GM12878 (cell line): Measurements from ENCODE around the gene ADAMTSL2. TPM values are rescaled to one million over a fixed set of nuclear protein-coding genes. Genes with fewer than 3 reads are reported as not detected.

Source experiments
- ATAC-seq: fragments of 200-7000 bp; cut with Tn5 transposase; 3 replicates; pipeline ENCODE4 v1.9.1; 2020; ENCODE audit warnings: mild to moderate bottlenecking, moderate library complexity
- BruUV-seq: library from RNA; stranded (reverse); fragments of 400-500 nt; replicated peaks from 2 replicates; lab custom pipeline; 2021; lab: Mats Ljungman, UMichigan
- CTCF ChIA-PET: fragments of 300-600 bp; sonication (Branson Sonifier 250); formaldehyde crosslinking; extraction: SDS; loops from one replicate; lab custom pipeline; 2021; ENCODE audit warnings: inconsistent platforms; lab: Yijun Ruan, JAX
- POLR2A ChIA-PET: fragments of 350-600 bp; formaldehyde crosslinking; extraction: SDS; loops from one replicate; lab custom pipeline; 2021; ENCODE audit warnings: inconsistent platforms; lab: Charles Lee
- RAD21 ChIA-PET: fragments of 300-600 bp; sonication (Branson Sonifier 250); formaldehyde crosslinking; loops from one replicate; lab custom pipeline; 2023; ENCODE audit warnings: antibody characterized with exemption; ENCODE audit not compliant: unreplicated experiment; lab: Charles Lee
- SMC1A ChIA-PET: fragments of 300-600 bp; sonication (Branson Sonifier 250); formaldehyde crosslinking; loops from one replicate; lab custom pipeline; 2023; ENCODE audit not compliant: unreplicated experiment, uncharacterized antibody; lab: Charles Lee
- DNase-seq: peaks from one replicate; pipeline ENCODE4 v3.0.0-alpha.2; 2011; ENCODE audit warnings: low read depth, low spot score
- FAIRE-seq: peaks from 3 replicates; lab custom pipeline; 2011; peaks lifted over from hg19 to GRCh38; lab: Jason Lieb, UNC
- H2AFZ ChIP-seq: 2 replicates; pipeline ENCODE4 v1.6.0; 2011; ENCODE audit warnings: low read depth, low read length, control low read depth; ENCODE audit not compliant: control insufficient read depth
- H3K27ac ChIP-seq: 2 replicates; pipeline ENCODE4 v1.5.1; 2011; ENCODE audit warnings: control low read depth; ENCODE audit not compliant: control insufficient read depth, insufficient read depth
- H3K27me3 ChIP-seq, 2 experiments: replicated peaks in 1 of 2; 2 replicates each; pipeline versions ENCODE4 v1.6.0 to v1.6.1; 2011; ENCODE audit warnings: low read length in 1 of 2; ENCODE audit not compliant: control insufficient read depth in 2 of 2, insufficient read depth in 2 of 2
- H3K36me3 ChIP-seq, 2 experiments: 2 replicates each; pipeline ENCODE4 v1.5.1; 2011; ENCODE audit warnings: low read length in 1 of 2; ENCODE audit not compliant: control insufficient read depth in 2 of 2, insufficient read depth in 2 of 2
- H3K4me1 ChIP-seq: 2 replicates; pipeline ENCODE4 v1.6.1; 2011; ENCODE audit warnings: mild to moderate bottlenecking, low read length, moderate library complexity, mixed read lengths; ENCODE audit not compliant: control insufficient read depth, insufficient read depth
- H3K4me2 ChIP-seq: 2 replicates; pipeline ENCODE4 v1.6.0; 2011; ENCODE audit warnings: control low read depth; ENCODE audit not compliant: control insufficient read depth, insufficient read depth
- H3K4me3 ChIP-seq: fragments of 200-600 bp; sonication (generic); 2 replicates; pipeline ENCODE4 v1.5.1; 2016
- H3K79me2 ChIP-seq: 2 replicates; pipeline ENCODE4 v1.6.0; 2011; ENCODE audit warnings: low read length; ENCODE audit not compliant: control insufficient read depth, insufficient read depth
- H3K9ac ChIP-seq: 2 replicates; pipeline ENCODE4 v1.8.0; 2011; ENCODE audit warnings: low read length, control low read depth, mixed read lengths; ENCODE audit not compliant: control insufficient read depth, insufficient read depth
- H3K9me3 ChIP-seq: replicated peaks from 3 replicates; pipeline ENCODE4 v1.5.1; 2011; ENCODE audit warnings: mild to moderate bottlenecking, low read length; ENCODE audit not compliant: control insufficient read depth, insufficient read depth
- H4K20me1 ChIP-seq: 2 replicates; pipeline ENCODE4 v1.6.0; 2011; ENCODE audit not compliant: control insufficient read depth, insufficient read depth
- ATF3 ChIP-seq: IDR thresholded peaks from 2 replicates; pipeline ENCODE4 v1.6.1; 2011; ENCODE audit warnings: low read depth, mild to moderate bottlenecking, low read length, moderate library complexity, borderline replicate concordance; ENCODE audit errors: extremely low read depth
- ATF7 ChIP-seq: fragments of 450-650 bp; IDR thresholded peaks from 2 replicates; pipeline ENCODE4 v1.6.1; 2016; ENCODE audit warnings: low read depth, mild to moderate bottlenecking
- BMI1 ChIP-seq: fragments of 450-650 bp; IDR thresholded peaks from 2 replicates; pipeline ENCODE4 v1.6.1; 2016; ENCODE audit warnings: mild to moderate bottlenecking, moderate library complexity, borderline replicate concordance
- CEBPB ChIP-seq, 2 experiments: fragments of 150-350 bp in 1 of 2; IDR thresholded peaks; 2 replicates each; pipeline ENCODE4 v1.6.1; 2012 to 2014; ENCODE audit warnings: low read depth in 2 of 2, low read length in 2 of 2, borderline replicate concordance in 1 of 2, inconsistent platforms in 1 of 2
- IKZF2 ChIP-seq, 2 experiments: fragments of 450-650 bp; IDR thresholded peaks; 2 replicates each; pipeline ENCODE4 v1.6.1; 2017; ENCODE audit warnings: mild to moderate bottlenecking in 2 of 2, moderate library complexity in 2 of 2
- MTA2 ChIP-seq: fragments of 450-650 bp; IDR thresholded peaks from 2 replicates; pipeline ENCODE4 v1.6.1; 2016; ENCODE audit warnings: low read depth, mild to moderate bottlenecking, moderate library complexity
- POU2F2 ChIP-seq: IDR thresholded peaks from 3 replicates; pipeline ENCODE4 v1.6.1; 2011; ENCODE audit warnings: low read depth, mild to moderate bottlenecking, low read length, borderline replicate concordance
- SMAD1 ChIP-seq: fragments of 450-650 bp; IDR thresholded peaks from 2 replicates; pipeline ENCODE4 v1.6.1; 2018; ENCODE audit warnings: mild to moderate bottlenecking, low read depth; ENCODE audit not compliant: partially characterized antibody
- STAT3 ChIP-seq: IDR thresholded peaks from 2 replicates; pipeline ENCODE4 v1.6.1; 2011; ENCODE audit warnings: low read depth, low read length, improper control_type of control experiment
- YBX1 ChIP-seq: fragments of 450-650 bp; IDR thresholded peaks from 2 replicates; pipeline ENCODE4 v1.6.1; 2016; ENCODE audit warnings: antibody characterized with exemption
- WGBS: methylation state at CpG from one replicate; pipeline ENCODE4 v1.1.6; 2016; ENCODE audit warnings: low lambda C conversion rate; ENCODE audit not compliant: insufficient replicate concordance, insufficient coverage; ENCODE audit errors: missing lambda C conversion rate; 5-methylcytosine and 5-hydroxymethylcytosine counted together
- in situ Hi-C: fragments of 300-500 bp; cut with MboI; formaldehyde crosslinking; loops from 9 replicates; pipeline ENCODE4 v1.14.3; 2018; ENCODE audit warnings: mixed read lengths
- intact Hi-C: fragments of 100-400 bp; cut with micrococcal nuclease; formaldehyde crosslinking; loops from one replicate; pipeline ENCODE4 v1.14.2; 2022; ENCODE audit not compliant: unreplicated experiment
- polyA plus RNA-seq, 11 experiments: library from polyadenylated mRNA; depleted of rRNA in 4 of 11; unstranded in 6 of 11; stranded (reverse) in 5 of 11; fragments of >200 nt; fragmentation: Nextera tagmentation in 4 of 11; fragmentation: Illumina TruSeq in 1 of 11; extraction: Ambion mirVana in 4 of 11; extraction: Trizol in 1 of 11; gene quantifications; 1 replicate in 1 of 11; 2 replicates in 10 of 11; pipeline versions ENCODE4 v1.2.1 to v1.2.3, GENCODE V29; 2011 to 2016; ENCODE audit warnings: inconsistent platforms in 2 of 11, missing spikeins in 2 of 11, low read depth in 1 of 11
- total RNA-seq, 4 experiments: library from RNA; depleted of rRNA in 3 of 4; stranded (reverse); fragments of >200 nt in 3 of 4; fragmentation: Illumina TruSeq in 1 of 4; extraction: Trizol in 1 of 4; gene quantifications; 2 replicates each; pipeline versions ENCODE4 v1.2.1 to v1.2.3, GENCODE V29; 2013 to 2021

The ADAMTSL2 gene
- total and polyA plus RNA-seq, 10 of the 15 experiments (the other 5 are each of a cell fraction or from before 2014, with no cell fraction given), result 0.07 TPM; not detected in 9

GRCh38 chr9:133521122-133522072, 13.1 kb upstream of the ADAMTSL2 start:
- BruUV-seq, result no TSS peak
- intact Hi-C loops (no loop called here), in situ Hi-C loops (no loop called here)
- RAD21 ChIA-PET, result no interaction called here
- SMC1A ChIA-PET, result no interaction called here
- Histone ChIP-seq H3K36me3 (no peaks in the 10 kb centered on the region), H4K20me1 (no peaks in the 10 kb centered on the region), H3K9me3 (no peaks in the 10 kb centered on the region), H3K4me2 (no peak overlapping the region), H3K9ac (no peak overlapping the region), H3K79me2 (no peaks in the 10 kb centered on the region), H3K4me3 (no peak overlapping the region), H3K4me1 (no peaks in the 10 kb centered on the region), H2AFZ (no peak overlapping the region), H3K27me3 (peaks cover 0 to 2% of the 10 kb centered on the region in 2 experiments; a peak in 3 of 4 replicates), H3K27ac (no peak overlapping the region)
- no peak for ATAC-seq
- DNase-seq, result no peak
- FAIRE-seq, result no peak
- WGBS, result 34% methylated on average over 21 of the region's 21 CpGs
- TF ChIP-seq YBX1 (no peak), IKZF2 (IDR thresholded peaks at IDR 0.05) (no peak), ATF7 (no peak), STAT3 (no peak), SMAD1 (no peak), POU2F2 (no peak), ATF3 (no peak), CEBPB (IDR thresholded peaks at IDR 0.05; ENCODE audit: borderline replicate concordance in 1 of 2, low read depth in 2 of 2, low read length in 2 of 2) (no peak), MTA2 (no peak), BMI1 (no peak)
- CTCF ChIA-PET, result interaction anchor here (1.2 kb wide), 1 partner anchor 206 kb away, joined by 3 read pairs; no protein-coding TSS in a partner anchor
- POLR2A ChIA-PET, result no interaction called here
